Sigmoid colon (tissue), 4 donors: ENCODE measurements around the gene ABI3BP.

Source experiments
- EP300 ChIP-seq, 4 donors: sonication (generic); formaldehyde crosslinking; IDR thresholded peaks; one replicate each; pipeline ENCODE4 v1.6.1; 2017; ENCODE audit warnings: antibody characterized with exemption in 4 of 4
- POLR2A ChIP-seq, 2 donors: fragments of 450-650 bp; IDR thresholded peaks; one replicate each; pipeline ENCODE4 v1.6.1; 2016; ENCODE audit warnings: antibody characterized with exemption in 2 of 2, mild to moderate bottlenecking in 2 of 2, moderate library complexity in 2 of 2
- POLR2AphosphoS5 ChIP-seq, 4 donors: sonication (generic); formaldehyde crosslinking; IDR thresholded peaks; one replicate each; pipeline ENCODE4 v1.6.1; 2017; ENCODE audit warnings: antibody characterized with exemption in 4 of 4
- TF ChIP-seq, protein P1 (sequence below), 4 experiments: fragments of 450-650 bp in 3 of 4; fragments of 200-600 bp in 1 of 4; IDR thresholded peaks; one replicate each; pipeline ENCODE4 v1.5.1; 2016 to 2019; ENCODE audit warnings: antibody characterized with exemption in 4 of 4, mild to moderate bottlenecking in 3 of 4, moderate library complexity in 2 of 4

DNA sequence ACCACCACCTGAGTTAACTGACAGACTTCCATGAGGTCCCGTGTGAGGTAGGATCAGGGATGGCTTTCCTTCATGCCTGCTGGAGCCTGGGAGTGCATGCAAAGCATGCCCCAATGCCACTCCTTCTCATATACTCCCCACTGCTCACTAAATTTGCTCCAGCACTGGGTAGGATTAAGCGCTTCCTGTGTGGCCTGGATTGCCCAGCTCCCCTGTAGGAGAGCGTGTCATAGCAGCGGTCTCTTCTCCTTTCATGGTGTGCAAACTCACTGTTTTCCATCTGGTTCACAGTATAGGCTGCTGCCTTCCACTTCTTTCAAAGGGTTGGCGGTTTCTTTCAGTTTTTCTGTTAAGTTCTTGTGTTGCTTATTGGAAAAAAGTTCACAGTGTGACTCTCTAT lies 34.1 kb upstream of the ABI3BP start:
- TF ChIP-seq, protein P1, sequence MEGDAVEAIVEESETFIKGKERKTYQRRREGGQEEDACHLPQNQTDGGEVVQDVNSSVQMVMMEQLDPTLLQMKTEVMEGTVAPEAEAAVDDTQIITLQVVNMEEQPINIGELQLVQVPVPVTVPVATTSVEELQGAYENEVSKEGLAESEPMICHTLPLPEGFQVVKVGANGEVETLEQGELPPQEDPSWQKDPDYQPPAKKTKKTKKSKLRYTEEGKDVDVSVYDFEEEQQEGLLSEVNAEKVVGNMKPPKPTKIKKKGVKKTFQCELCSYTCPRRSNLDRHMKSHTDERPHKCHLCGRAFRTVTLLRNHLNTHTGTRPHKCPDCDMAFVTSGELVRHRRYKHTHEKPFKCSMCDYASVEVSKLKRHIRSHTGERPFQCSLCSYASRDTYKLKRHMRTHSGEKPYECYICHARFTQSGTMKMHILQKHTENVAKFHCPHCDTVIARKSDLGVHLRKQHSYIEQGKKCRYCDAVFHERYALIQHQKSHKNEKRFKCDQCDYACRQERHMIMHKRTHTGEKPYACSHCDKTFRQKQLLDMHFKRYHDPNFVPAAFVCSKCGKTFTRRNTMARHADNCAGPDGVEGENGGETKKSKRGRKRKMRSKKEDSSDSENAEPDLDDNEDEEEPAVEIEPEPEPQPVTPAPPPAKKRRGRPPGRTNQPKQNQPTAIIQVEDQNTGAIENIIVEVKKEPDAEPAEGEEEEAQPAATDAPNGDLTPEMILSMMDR (IDR thresholded peaks at IDR 0.05) = no peak
- no peak for TF ChIP-seq EP300 (IDR thresholded peaks at IDR 0.05)
- no peak for TF ChIP-seq POLR2A (IDR thresholded peaks at IDR 0.05)
- no peak for TF ChIP-seq POLR2AphosphoS5 (IDR thresholded peaks at IDR 0.05)
